IPS-20b (cell line): ENCODE results near the gene TMEM245.
"Not testable (repeated sequence)": the region's sequence is repeated elsewhere in the genome, so short reads cannot be mapped to it uniquely, and the experiment has no call there.

Experiments used
- H3K27ac ChIP-seq: one replicate; pipeline ENCODE4 v1.5.1; 2013; ENCODE audit warnings: low read length
- H3K27me3 ChIP-seq: 2 replicates; pipeline ENCODE4 v1.6.1; 2013; ENCODE audit warnings: mild to moderate bottlenecking, low read length, inconsistent platforms; ENCODE audit not compliant: insufficient read depth
- H3K36me3 ChIP-seq: 2 replicates; pipeline ENCODE4 v1.6.1; 2013; ENCODE audit warnings: low read depth, mild to moderate bottlenecking, inconsistent platforms, low read length, moderate library complexity; ENCODE audit not compliant: insufficient read depth
- H3K4me1 ChIP-seq: 2 replicates; pipeline ENCODE4 v1.6.1; 2013; ENCODE audit warnings: mild to moderate bottlenecking, control low read depth, inconsistent platforms, low read length, moderate library complexity; ENCODE audit not compliant: insufficient read depth
- H3K4me3 ChIP-seq: 2 replicates; pipeline ENCODE4 v1.5.1; 2013; ENCODE audit warnings: mild to moderate bottlenecking, low read length, inconsistent platforms
- H3K9ac ChIP-seq: 2 replicates; pipeline ENCODE4 v1.6.1; 2013; ENCODE audit warnings: low read depth, mild to moderate bottlenecking, inconsistent platforms, low read length, moderate library complexity
- H3K9me3 ChIP-seq: 2 replicates; pipeline ENCODE4 v1.6.1; 2013; ENCODE audit warnings: mild to moderate bottlenecking, low read depth, low read length, inconsistent platforms; ENCODE audit not compliant: insufficient read depth

Gene TMEM245

GRCh38 chr9:109129470-109130197, 9.9 kb upstream of the TMEM245 start:
- Histone ChIP-seq H3K27ac (no peak overlapping the region), H3K4me1 (no peaks in the 10 kb centered on the region), H3K9ac (no peak overlapping the region), H3K36me3 (no peaks in the 10 kb centered on the region), H3K9me3 (no peaks in the 10 kb centered on the region), H3K4me3 (no peak overlapping the region), H3K27me3 (no peaks in the 10 kb centered on the region)

- not testable (repeated sequence) for H3K9me3 ChIP-seq, H3K4me3 ChIP-seq, H3K9ac ChIP-seq, H3K27ac ChIP-seq, H3K36me3 ChIP-seq, H3K27me3 ChIP-seq, H3K4me1 ChIP-seq
These were observed 6.9 kb upstream of the TMEM245 start for GRCh38 chr9:109126671-109127070.

- Histone ChIP-seq H3K27ac (no peak overlapping the region), H3K4me3 (no peak overlapping the region), H3K9me3 (no peaks in the 10 kb centered on the region), H3K27me3 (no peaks in the 10 kb centered on the region), H3K9ac (no peak overlapping the region), H3K4me1 (peaks cover 13% of the 10 kb centered on the region; the same call in 1 of the 2 replicates), H3K36me3 (no peaks in the 10 kb centered on the region)
These were observed 4.4 kb upstream of the TMEM245 start for GRCh38 chr9:109124121-109124520.

- no peak overlapping the region for H3K4me3 ChIP-seq
- no peaks in the 10 kb centered on the region for H3K27me3 ChIP-seq
- H3K9me3 ChIP-seq, result no peaks in the 10 kb centered on the region
- H3K36me3 ChIP-seq, result no peaks in the 10 kb centered on the region
- H3K4me1 ChIP-seq, result peaks cover 13% of the 10 kb centered on the region; the same call in 1 of the 2 replicates
- no peak overlapping the region for H3K27ac ChIP-seq
- H3K9ac ChIP-seq, result no peak overlapping the region
These were observed 3.2 kb upstream of the TMEM245 start for GRCh38 chr9:109122726-109123621.

- Histone ChIP-seq H3K9me3 (no peaks in the 10 kb centered on the region), H3K27ac (no peak overlapping the region), H3K4me1 (peaks cover 13% of the 10 kb centered on the region; the same call in 1 of the 2 replicates), H3K27me3 (no peaks in the 10 kb centered on the region), H3K4me3 (peak overlapping the region; percentile 9; the same call in 1 of the 2 replicates), H3K9ac (peak overlapping the region; percentile 82; the same call in 1 of the 2 replicates), H3K36me3 (peaks cover 5% of the 10 kb centered on the region; the same call in 1 of the 2 replicates)
These were observed 1.6 kb upstream of the TMEM245 start for GRCh38 chr9:109121232-109121796.

- Histone ChIP-seq H3K27ac (no peak overlapping the region), H3K9me3 (no peaks in the 10 kb centered on the region), H3K9ac (peak overlapping the region; percentile 82), H3K36me3 (peaks cover 5% of the 10 kb centered on the region; the same call in 1 of the 2 replicates), H3K4me3 (peak overlapping the region; percentile 58; the same call in 1 of the 2 replicates), H3K4me1 (peaks cover 13% of the 10 kb centered on the region; the same call in 1 of the 2 replicates), H3K27me3 (no peaks in the 10 kb centered on the region)
These were observed 550 bp upstream of the TMEM245 start for GRCh38 chr9:109120204-109120789.

- Histone ChIP-seq H3K27ac (peak overlapping the region; percentile 16), H3K36me3 (peaks cover 5% of the 10 kb centered on the region; the same call in 1 of the 2 replicates), H3K9me3 (no peaks in the 10 kb centered on the region), H3K4me3 (peak overlapping the region; percentile 93), H3K4me1 (peaks cover 15% of the 10 kb centered on the region; the same call in 1 of the 2 replicates), H3K27me3 (no peaks in the 10 kb centered on the region), H3K9ac (peak overlapping the region; percentile 90)
These were observed 824 bp downstream of the TMEM245 start for GRCh38 chr9:109118808-109119438.

GRCh38 chr9:109117856-109118807, 1.6 kb downstream of the TMEM245 start:
- Histone ChIP-seq H3K9ac (peak overlapping the region; percentile 90), H3K27me3 (no peaks in the 10 kb centered on the region), H3K9me3 (no peaks in the 10 kb centered on the region), H3K4me1 (peaks cover 15% of the 10 kb centered on the region; the same call in 1 of the 2 replicates), H3K36me3 (peaks cover 5% of the 10 kb centered on the region; the same call in 1 of the 2 replicates), H3K27ac (no peak overlapping the region), H3K4me3 (peak overlapping the region; percentile 93)

- Histone ChIP-seq H3K9me3 (no peaks in the 10 kb centered on the region), H3K4me3 (no peak overlapping the region), H3K36me3 (peaks cover 5% of the 10 kb centered on the region; the same call in 1 of the 2 replicates), H3K4me1 (peaks cover 11% of the 10 kb centered on the region; the same call in 1 of the 2 replicates), H3K27ac (no peak overlapping the region), H3K27me3 (no peaks in the 10 kb centered on the region), H3K9ac (no peak overlapping the region)
These were observed 3.7 kb downstream of the TMEM245 start for GRCh38 chr9:109115931-109116526.

GRCh38 chr9:109114670-109115069, 5.1 kb downstream of the TMEM245 start:
- H3K27ac ChIP-seq, result no peak overlapping the region
- no peaks in the 10 kb centered on the region for H3K27me3 ChIP-seq
- H3K9me3 ChIP-seq, result no peaks in the 10 kb centered on the region
- no peak overlapping the region for H3K4me3 ChIP-seq
- peaks cover 5% of the 10 kb centered on the region; the same call in 1 of the 2 replicates for H3K36me3 ChIP-seq
- H3K4me1 ChIP-seq, result peaks cover 9% of the 10 kb centered on the region; the same call in 1 of the 2 replicates
- no peak overlapping the region for H3K9ac ChIP-seq
